HL-60 (cell line): ENCODE results near the gene SHFL.

Experiments used
- DNase-seq, 2 experiments: peaks; one replicate each; pipeline ENCODE4 v3.0.0-alpha.2; 2010 to 2020; ENCODE audit warnings: low read depth in 1 of 2, low spot score in 1 of 2
- H3K27ac ChIP-seq: fragments of 250-450 bp; sonication (Bioruptor Pico); replicated peaks from 2 replicates; pipeline ENCODE4 v1.5.1; 2020; ENCODE audit warnings: mild to moderate bottlenecking, moderate library complexity
- H3K27me3 ChIP-seq: fragments of 250-450 bp; sonication (Bioruptor Pico); 2 replicates; pipeline ENCODE4 v1.5.1; 2021; ENCODE audit warnings: mild to moderate bottlenecking, moderate library complexity; ENCODE audit not compliant: insufficient read depth, poor library complexity, severe bottlenecking
- H3K4me3 ChIP-seq: replicated peaks from 2 replicates; pipeline ENCODE4 v1.5.1; 2011; ENCODE audit warnings: mild to moderate bottlenecking, control low read depth, low read length; ENCODE audit not compliant: insufficient read depth
- GABPA ChIP-seq: IDR thresholded peaks from 2 replicates; pipeline ENCODE4 v1.6.1; 2012; ENCODE audit warnings: low read depth
- POLR2AphosphoS5 ChIP-seq: IDR thresholded peaks from 2 replicates; pipeline ENCODE4 v1.6.1; 2012; ENCODE audit warnings: low read depth
- SPI1 ChIP-seq: IDR thresholded peaks from 2 replicates; pipeline ENCODE4 v1.6.1; 2012; ENCODE audit warnings: low read depth, mild to moderate bottlenecking, borderline replicate concordance
- TF ChIP-seq, protein P1 (sequence below): IDR thresholded peaks from one replicate; pipeline ENCODE4 v1.5.1; 2011; ENCODE audit warnings: low read length, control low read depth, inconsistent platforms; ENCODE audit not compliant: insufficient read depth
- TF ChIP-seq, protein P2 (sequence below): IDR thresholded peaks from 2 replicates; pipeline ENCODE4 v1.6.1; 2012; ENCODE audit warnings: low read depth; ENCODE audit not compliant: insufficient replicate concordance

SHFL gene

DNA sequence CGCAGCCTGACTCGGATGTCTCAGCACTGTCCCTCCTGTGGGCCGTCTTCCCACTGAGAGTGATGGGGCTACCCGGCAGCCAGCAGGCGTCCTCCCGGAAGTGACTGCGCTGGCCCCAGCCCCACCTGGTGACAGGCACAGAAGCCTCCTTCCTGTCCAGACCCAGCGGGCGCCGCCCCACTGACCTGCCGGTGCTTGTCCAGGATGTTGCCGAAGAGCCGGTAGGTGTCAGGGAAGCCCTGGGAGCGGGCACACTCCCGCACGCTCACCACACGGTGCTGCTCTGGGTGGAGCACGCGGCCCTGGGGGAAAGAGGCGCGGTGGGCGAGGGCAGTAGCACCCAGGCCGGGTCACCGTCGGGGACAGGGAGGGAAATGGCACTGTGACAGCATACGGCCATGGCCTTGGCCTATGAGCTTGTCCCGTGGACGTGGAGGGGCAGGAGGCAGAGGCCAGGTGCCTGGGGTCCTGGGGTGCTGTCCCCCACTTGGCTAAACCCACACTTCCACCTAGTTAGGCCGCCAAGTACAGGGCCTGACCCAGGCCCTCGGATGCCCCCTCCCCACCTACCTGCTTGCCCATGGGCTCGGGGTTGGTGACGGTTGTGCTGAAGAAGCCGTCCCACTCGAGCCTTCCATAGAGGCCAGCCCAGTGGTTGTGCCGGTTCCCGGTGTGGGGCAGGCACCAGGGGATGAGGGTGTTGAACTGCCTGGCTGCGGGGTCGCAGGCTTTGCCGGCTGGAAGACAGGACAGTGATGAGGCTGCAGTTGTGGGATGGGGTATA lies 49.6 kb downstream of the SHFL start:
- TF ChIP-seq GABPA (no peak), SPI1 (no peak), POLR2AphosphoS5 (no peak)
- TF ChIP-seq, protein P1, sequence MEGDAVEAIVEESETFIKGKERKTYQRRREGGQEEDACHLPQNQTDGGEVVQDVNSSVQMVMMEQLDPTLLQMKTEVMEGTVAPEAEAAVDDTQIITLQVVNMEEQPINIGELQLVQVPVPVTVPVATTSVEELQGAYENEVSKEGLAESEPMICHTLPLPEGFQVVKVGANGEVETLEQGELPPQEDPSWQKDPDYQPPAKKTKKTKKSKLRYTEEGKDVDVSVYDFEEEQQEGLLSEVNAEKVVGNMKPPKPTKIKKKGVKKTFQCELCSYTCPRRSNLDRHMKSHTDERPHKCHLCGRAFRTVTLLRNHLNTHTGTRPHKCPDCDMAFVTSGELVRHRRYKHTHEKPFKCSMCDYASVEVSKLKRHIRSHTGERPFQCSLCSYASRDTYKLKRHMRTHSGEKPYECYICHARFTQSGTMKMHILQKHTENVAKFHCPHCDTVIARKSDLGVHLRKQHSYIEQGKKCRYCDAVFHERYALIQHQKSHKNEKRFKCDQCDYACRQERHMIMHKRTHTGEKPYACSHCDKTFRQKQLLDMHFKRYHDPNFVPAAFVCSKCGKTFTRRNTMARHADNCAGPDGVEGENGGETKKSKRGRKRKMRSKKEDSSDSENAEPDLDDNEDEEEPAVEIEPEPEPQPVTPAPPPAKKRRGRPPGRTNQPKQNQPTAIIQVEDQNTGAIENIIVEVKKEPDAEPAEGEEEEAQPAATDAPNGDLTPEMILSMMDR = no peak
- Histone ChIP-seq H3K27ac (no peak overlapping the region), H3K27me3 (no peaks in the 10 kb centered on the region), H3K4me3 (no peak overlapping the region)
- DNase-seq = no peak

DNA sequence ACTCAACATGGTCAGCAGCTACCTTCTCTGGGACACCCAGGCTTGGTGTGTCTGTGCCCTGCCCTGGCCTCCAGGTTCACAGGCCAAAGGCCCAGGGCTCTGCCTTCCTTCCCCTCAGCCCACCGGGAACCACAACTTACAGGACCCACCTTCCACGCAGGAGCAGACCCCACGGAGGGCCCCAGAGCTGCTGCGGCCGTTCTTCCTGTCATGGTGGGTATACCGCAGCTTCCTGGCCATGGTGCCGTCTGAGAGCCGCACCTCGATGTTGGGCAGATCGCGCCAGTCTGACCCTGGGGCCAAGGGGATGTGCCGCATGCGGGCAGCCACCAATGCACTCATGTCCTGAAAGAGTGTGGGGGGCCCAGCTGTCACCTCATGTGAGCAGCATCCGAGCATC lies 50.8 kb downstream of the SHFL start:
- no peaks in the 10 kb centered on the region for H3K27me3 ChIP-seq
- DNase-seq = no peak
- no peak overlapping the region for H3K27ac ChIP-seq
- TF ChIP-seq, protein P2, sequence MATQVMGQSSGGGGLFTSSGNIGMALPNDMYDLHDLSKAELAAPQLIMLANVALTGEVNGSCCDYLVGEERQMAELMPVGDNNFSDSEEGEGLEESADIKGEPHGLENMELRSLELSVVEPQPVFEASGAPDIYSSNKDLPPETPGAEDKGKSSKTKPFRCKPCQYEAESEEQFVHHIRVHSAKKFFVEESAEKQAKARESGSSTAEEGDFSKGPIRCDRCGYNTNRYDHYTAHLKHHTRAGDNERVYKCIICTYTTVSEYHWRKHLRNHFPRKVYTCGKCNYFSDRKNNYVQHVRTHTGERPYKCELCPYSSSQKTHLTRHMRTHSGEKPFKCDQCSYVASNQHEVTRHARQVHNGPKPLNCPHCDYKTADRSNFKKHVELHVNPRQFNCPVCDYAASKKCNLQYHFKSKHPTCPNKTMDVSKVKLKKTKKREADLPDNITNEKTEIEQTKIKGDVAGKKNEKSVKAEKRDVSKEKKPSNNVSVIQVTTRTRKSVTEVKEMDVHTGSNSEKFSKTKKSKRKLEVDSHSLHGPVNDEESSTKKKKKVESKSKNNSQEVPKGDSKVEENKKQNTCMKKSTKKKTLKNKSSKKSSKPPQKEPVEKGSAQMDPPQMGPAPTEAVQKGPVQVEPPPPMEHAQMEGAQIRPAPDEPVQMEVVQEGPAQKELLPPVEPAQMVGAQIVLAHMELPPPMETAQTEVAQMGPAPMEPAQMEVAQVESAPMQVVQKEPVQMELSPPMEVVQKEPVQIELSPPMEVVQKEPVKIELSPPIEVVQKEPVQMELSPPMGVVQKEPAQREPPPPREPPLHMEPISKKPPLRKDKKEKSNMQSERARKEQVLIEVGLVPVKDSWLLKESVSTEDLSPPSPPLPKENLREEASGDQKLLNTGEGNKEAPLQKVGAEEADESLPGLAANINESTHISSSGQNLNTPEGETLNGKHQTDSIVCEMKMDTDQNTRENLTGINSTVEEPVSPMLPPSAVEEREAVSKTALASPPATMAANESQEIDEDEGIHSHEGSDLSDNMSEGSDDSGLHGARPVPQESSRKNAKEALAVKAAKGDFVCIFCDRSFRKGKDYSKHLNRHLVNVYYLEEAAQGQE = no peak
- TF ChIP-seq, protein P1 = no peak
- no peak for TF ChIP-seq SPI1
- no peak for TF ChIP-seq GABPA
- H3K4me3 ChIP-seq = no peak overlapping the region

DNA sequence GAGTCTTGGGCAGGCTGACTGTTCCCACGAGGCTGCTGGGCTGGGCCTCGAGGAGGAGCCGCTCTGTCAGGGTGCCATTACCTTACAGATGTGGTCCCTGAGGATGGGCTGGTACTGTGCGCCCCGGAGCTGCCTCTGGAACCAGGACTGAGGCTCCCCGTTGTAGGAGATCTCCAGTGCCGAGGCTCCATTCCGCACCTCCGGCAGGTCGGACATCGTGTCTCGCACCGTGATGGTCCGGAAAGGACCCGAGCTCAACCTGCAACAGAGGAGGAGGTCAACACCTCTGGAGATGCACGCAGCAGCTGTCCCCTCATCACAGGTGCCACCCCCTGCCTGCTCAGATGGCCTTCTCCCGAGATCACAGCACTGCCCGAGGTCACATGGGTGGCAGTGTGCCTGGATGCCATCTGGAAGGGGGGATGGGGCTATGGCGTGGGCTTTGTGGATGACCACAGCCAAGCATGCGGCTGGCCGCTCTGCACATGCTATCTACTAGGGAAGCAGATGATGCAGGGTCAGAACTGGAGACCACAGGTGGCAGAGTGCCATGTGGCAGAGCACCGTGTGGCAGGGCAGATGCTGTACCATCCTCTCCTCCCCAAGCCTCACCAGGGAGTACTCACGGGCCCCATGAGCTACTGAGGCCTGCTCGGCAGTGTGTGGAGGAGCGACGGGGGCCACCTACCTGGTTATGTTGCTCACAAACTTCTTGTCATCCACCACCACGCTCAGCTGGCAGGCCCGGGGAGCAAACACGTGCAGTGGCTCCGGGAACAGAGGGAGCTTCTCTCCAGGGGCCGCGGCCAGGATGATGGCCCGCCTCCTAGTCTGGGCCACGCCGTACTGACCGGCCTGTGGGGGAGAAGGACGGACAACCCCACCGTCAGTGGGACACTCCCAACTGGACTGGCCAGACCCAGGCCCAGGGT lies 51.9 kb downstream of the SHFL start:
- Histone ChIP-seq H3K27ac (no peak overlapping the region), H3K4me3 (no peak overlapping the region), H3K27me3 (no peaks in the 10 kb centered on the region)
- no peak for TF ChIP-seq SPI1
- no peak; the same call in 1 of the 2 replicates for TF ChIP-seq POLR2AphosphoS5
- TF ChIP-seq, protein P1 = no peak
- TF ChIP-seq, protein P2 = no peak
- TF ChIP-seq GABPA = no peak
- DNase-seq = no peak
